Keratinocyte (primary cell): ENCODE results near the gene ATF7. TPM values are rescaled to one million over a fixed set of nuclear protein-coding genes. Genes with fewer than 3 reads are reported as not detected.

Experiments used
- DNase-seq: peaks from one replicate; pipeline ENCODE4 v3.0.0-alpha.2; 2011; ENCODE audit warnings: low read depth, missing footprints, low spot score
- FAIRE-seq: peaks from 2 replicates; lab custom pipeline; 2011; peaks lifted over from hg19 to GRCh38; lab: Jason Lieb, UNC
- H2AFZ ChIP-seq: 2 replicates; pipeline ENCODE4 v1.6.0; 2012; ENCODE audit warnings: low read length, control low read depth, inconsistent platforms; ENCODE audit not compliant: control insufficient read depth
- H3K27ac ChIP-seq: 2 replicates; pipeline ENCODE4 v1.5.1; 2011; ENCODE audit warnings: low read length; ENCODE audit not compliant: control insufficient read depth, insufficient read depth
- H3K27me3 ChIP-seq: 3 replicates; pipeline ENCODE4 v1.6.0; 2011; ENCODE audit warnings: low read length; ENCODE audit not compliant: control insufficient read depth, insufficient read depth; ENCODE audit errors: extremely low read depth
- H3K36me3 ChIP-seq, 2 experiments: 2 replicates in 1 of 2; 3 replicates in 1 of 2; pipeline ENCODE4 v1.5.1; 2011; ENCODE audit warnings: low read length in 2 of 2, mild to moderate bottlenecking in 1 of 2; ENCODE audit not compliant: control insufficient read depth in 2 of 2, insufficient read depth in 2 of 2; ENCODE audit errors: extremely low read depth in 1 of 2
- H3K4me1 ChIP-seq: 3 replicates; pipeline ENCODE4 v1.5.1; 2011; ENCODE audit warnings: low read length; ENCODE audit not compliant: control insufficient read depth, insufficient read depth; ENCODE audit errors: extremely low read depth
- H3K4me2 ChIP-seq: 3 replicates; pipeline ENCODE4 v1.6.0; 2011; ENCODE audit warnings: low read depth, low read length; ENCODE audit not compliant: control insufficient read depth, insufficient read depth; ENCODE audit errors: extremely low read depth
- H3K4me3 ChIP-seq, 3 experiments: fragments of 200-600 bp in 1 of 3; sonication (generic) in 1 of 3; 2 replicates in 2 of 3; 3 replicates in 1 of 3; pipeline ENCODE4 v1.5.1; 2011 to 2016; ENCODE audit warnings: low read length in 3 of 3, mild to moderate bottlenecking in 3 of 3, control low read depth in 2 of 3, inconsistent platforms in 1 of 3, low read depth in 1 of 3, mixed read lengths in 1 of 3, mixed run types in 1 of 3, moderate library complexity in 1 of 3; ENCODE audit not compliant: control insufficient read depth in 2 of 3, insufficient read depth in 2 of 3; ENCODE audit errors: extremely low read depth in 1 of 3
- H3K79me2 ChIP-seq: 2 replicates; pipeline ENCODE4 v1.6.0; 2012; ENCODE audit warnings: low read length; ENCODE audit not compliant: control insufficient read depth, insufficient read depth
- H3K9ac ChIP-seq: 3 replicates; pipeline ENCODE4 v1.6.0; 2011; ENCODE audit warnings: low read length; ENCODE audit not compliant: control insufficient read depth, insufficient read depth; ENCODE audit errors: extremely low read depth
- H3K9me1 ChIP-seq: 3 replicates; pipeline ENCODE4 v1.6.0; 2011; ENCODE audit warnings: low read length; ENCODE audit not compliant: control insufficient read depth, insufficient read depth; ENCODE audit errors: extremely low read depth
- H3K9me3 ChIP-seq: 2 replicates; pipeline ENCODE4 v1.5.1; 2012; ENCODE audit warnings: low read depth, low read length; ENCODE audit not compliant: control insufficient read depth
- H4K20me1 ChIP-seq: 3 replicates; pipeline ENCODE4 v1.6.0; 2011; ENCODE audit warnings: low read length; ENCODE audit not compliant: control insufficient read depth, insufficient read depth; ENCODE audit errors: extremely low read depth
- EZH2 ChIP-seq: IDR thresholded peaks from one replicate; pipeline ENCODE4 v1.6.1; 2012; ENCODE audit warnings: inconsistent platforms, mild to moderate bottlenecking, low read length, moderate library complexity
- dilution Hi-C: fragments of 300-500 bp; cut with MboI; formaldehyde crosslinking; loops from one replicate; pipeline ENCODE4 v1.7.0; 2020; ENCODE audit warnings: low sequenced_read_pairs; ENCODE audit not compliant: extremely low pct_ligation_motif_present
- polyA plus RNA-seq, 5 experiments: library from polyadenylated mRNA; depleted of rRNA in 3 of 5; stranded (reverse) in 3 of 5; stranded (forward) in 1 of 5; unstranded in 1 of 5; fragments of >200 nt; gene quantifications; 1 replicate in 1 of 5; 2 replicates in 3 of 5; 3 replicates in 1 of 5; pipeline versions ENCODE4 v1.2.1 to v1.2.3, GENCODE V29; 2011 to 2012; ENCODE audit warnings: missing spikeins in 2 of 5, low read depth in 1 of 5, low replicate concordance in 1 of 5
- TF ChIP-seq, protein P1 (sequence below), 3 experiments: IDR thresholded peaks in 1 of 3; conservative IDR thresholded peaks in 1 of 3; optimal IDR thresholded peaks in 1 of 3; 2 replicates in 2 of 3; 3 replicates in 1 of 3; pipeline versions ENCODE3 to v1.5.1; 2011; ENCODE audit warnings: low read length in 3 of 3, mild to moderate bottlenecking in 3 of 3, moderate library complexity in 2 of 3, control low read depth in 1 of 3, inconsistent platforms in 1 of 3; ENCODE audit not compliant: insufficient read depth in 2 of 3; ENCODE audit errors: extremely low read depth in 1 of 3

ATF7 gene
- polyA plus RNA-seq, 1 donor (not counting 4 experiments of a cell fraction or from before 2014, with no cell fraction given), result 16.3 TPM

DNA sequence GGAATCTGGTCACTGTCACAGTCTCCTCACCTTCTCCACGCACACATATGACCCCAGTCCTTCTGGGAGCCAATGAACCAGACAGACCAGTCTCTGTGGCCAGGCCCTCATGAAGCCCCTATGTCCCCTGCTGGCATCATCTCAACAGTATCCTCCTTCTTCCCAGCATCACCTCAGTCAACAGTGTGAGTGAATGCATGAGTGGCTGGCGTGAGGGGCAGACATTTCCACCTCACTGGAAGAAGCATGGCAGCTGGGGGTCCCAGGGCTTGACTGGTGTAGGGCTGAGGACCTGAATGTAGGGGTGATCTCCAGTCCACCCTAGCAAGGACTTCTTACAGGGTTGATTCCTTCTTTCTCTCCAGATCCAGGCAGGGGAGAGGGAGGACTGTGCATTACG, 128.7 kb downstream of the ATF7 start:
- H3K27ac ChIP-seq, result no peak overlapping the region
- H3K9me1 ChIP-seq, result no peaks in the 10 kb centered on the region
- no peaks in the 10 kb centered on the region for H4K20me1 ChIP-seq
- no peak overlapping the region for H2AFZ ChIP-seq
- no peaks in the 10 kb centered on the region for H3K9me3 ChIP-seq
- no peak overlapping the region for H3K4me3 ChIP-seq
- peaks cover 31% of the 10 kb centered on the region for H3K4me1 ChIP-seq
- peaks cover 7% of the 10 kb centered on the region for H3K79me2 ChIP-seq
- dilution Hi-C loops, result no loop called here
- no peaks in the 10 kb centered on the region for H3K27me3 ChIP-seq
- no peak for FAIRE-seq
- no peak overlapping the region for H3K9ac ChIP-seq
- no peak overlapping the region for H3K4me2 ChIP-seq
- TF ChIP-seq EZH2, result no peak
- TF ChIP-seq, protein P1, sequence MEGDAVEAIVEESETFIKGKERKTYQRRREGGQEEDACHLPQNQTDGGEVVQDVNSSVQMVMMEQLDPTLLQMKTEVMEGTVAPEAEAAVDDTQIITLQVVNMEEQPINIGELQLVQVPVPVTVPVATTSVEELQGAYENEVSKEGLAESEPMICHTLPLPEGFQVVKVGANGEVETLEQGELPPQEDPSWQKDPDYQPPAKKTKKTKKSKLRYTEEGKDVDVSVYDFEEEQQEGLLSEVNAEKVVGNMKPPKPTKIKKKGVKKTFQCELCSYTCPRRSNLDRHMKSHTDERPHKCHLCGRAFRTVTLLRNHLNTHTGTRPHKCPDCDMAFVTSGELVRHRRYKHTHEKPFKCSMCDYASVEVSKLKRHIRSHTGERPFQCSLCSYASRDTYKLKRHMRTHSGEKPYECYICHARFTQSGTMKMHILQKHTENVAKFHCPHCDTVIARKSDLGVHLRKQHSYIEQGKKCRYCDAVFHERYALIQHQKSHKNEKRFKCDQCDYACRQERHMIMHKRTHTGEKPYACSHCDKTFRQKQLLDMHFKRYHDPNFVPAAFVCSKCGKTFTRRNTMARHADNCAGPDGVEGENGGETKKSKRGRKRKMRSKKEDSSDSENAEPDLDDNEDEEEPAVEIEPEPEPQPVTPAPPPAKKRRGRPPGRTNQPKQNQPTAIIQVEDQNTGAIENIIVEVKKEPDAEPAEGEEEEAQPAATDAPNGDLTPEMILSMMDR (optimal IDR thresholded peaks at IDR 0.05 in 1 of 3, IDR thresholded peaks at IDR 0.05 in 1 of 3, conservative IDR thresholded peaks at IDR 0.05 in 1 of 3; ENCODE audit: extremely low read depth in 1 of 3, insufficient read depth in 2 of 3, low read length in 3 of 3), result no peak
- no peaks in the 10 kb centered on the region for H3K36me3 ChIP-seq
- no peak for DNase-seq

DNA sequence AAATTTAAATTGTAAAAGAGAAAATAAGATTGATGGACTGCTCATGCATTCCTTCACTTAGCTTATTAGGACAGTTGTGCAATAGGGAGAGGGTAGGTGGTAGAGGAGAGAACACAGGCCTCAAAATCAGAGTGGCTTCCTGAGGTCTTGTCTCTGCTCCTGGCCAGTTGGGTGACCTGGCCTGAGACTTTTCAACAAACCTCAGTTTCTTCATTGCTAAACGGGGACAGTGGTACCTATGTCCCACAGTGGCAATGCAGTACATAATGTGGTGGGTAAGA, 129.5 kb downstream of the ATF7 start:
- H3K27ac ChIP-seq, result no peak overlapping the region
- H3K4me3 ChIP-seq, result no peak overlapping the region
- peaks cover 2% of the 10 kb centered on the region for H3K79me2 ChIP-seq
- H3K9me1 ChIP-seq, result no peaks in the 10 kb centered on the region
- no peaks in the 10 kb centered on the region for H3K27me3 ChIP-seq
- FAIRE-seq (no peak), DNase-seq (no peak)
- peaks cover 25% of the 10 kb centered on the region for H3K4me1 ChIP-seq
- no peaks in the 10 kb centered on the region for H3K9me3 ChIP-seq
- H3K36me3 ChIP-seq, result no peaks in the 10 kb centered on the region
- no peaks in the 10 kb centered on the region for H4K20me1 ChIP-seq
- TF ChIP-seq, protein P1 (optimal IDR thresholded peaks at IDR 0.05 in 1 of 3, IDR thresholded peaks at IDR 0.05 in 1 of 3, conservative IDR thresholded peaks at IDR 0.05 in 1 of 3; ENCODE audit: extremely low read depth in 1 of 3, insufficient read depth in 2 of 3, low read length in 3 of 3), result no peak
- no peak for TF ChIP-seq EZH2
- H3K4me2 ChIP-seq, result peak overlapping the region; percentile 7
- no peak overlapping the region for H3K9ac ChIP-seq
- dilution Hi-C loops, result no loop called here
- H2AFZ ChIP-seq, result no peak overlapping the region
